HG02759 (cell line): ENCODE data around the gene CORO6.

Experiments
- ATAC-seq: cut with Tn5 transposase; IDR thresholded peaks from one replicate; pipeline ENCODE4 v1.9.1; 2021; ENCODE audit warnings: mild to moderate bottlenecking, moderate library complexity; ENCODE audit not compliant: unreplicated experiment

Gene CORO6

GRCh38 chr17:29578626-29579485 is 43.9 kb downstream of the CORO6 start:
- ATAC-seq: no peak

- ATAC-seq: no peak
Measured at GRCh38 chr17:29577385-29578211, 45.1 kb downstream of the CORO6 start.

GRCh38 chr17:29577001-29577370 is 45.7 kb downstream of the CORO6 start:
- ATAC-seq: no peak

GRCh38 chr17:29576214-29577000 is 46.3 kb downstream of the CORO6 start:
- ATAC-seq: no peak

- no peak for ATAC-seq
Measured at GRCh38 chr17:29575511-29576213, 47.0 kb downstream of the CORO6 start.

- no peak for ATAC-seq
Measured at GRCh38 chr17:29574732-29575510, 47.8 kb downstream of the CORO6 start.

GRCh38 chr17:29573871-29574731 is 48.6 kb downstream of the CORO6 start:
- ATAC-seq: no peak

GRCh38 chr17:29573558-29573869 is 49.2 kb downstream of the CORO6 start:
- ATAC-seq: no peak

- ATAC-seq: no peak
Measured at GRCh38 chr17:29572691-29573557, 49.8 kb downstream of the CORO6 start.

GRCh38 chr17:29571883-29572681 is 50.6 kb downstream of the CORO6 start:
- ATAC-seq: no peak

GRCh38 chr17:29571486-29571882 is 51.2 kb downstream of the CORO6 start:
- no peak for ATAC-seq

- ATAC-seq: no peak
Measured at GRCh38 chr17:29570521-29570920, 52.2 kb downstream of the CORO6 start.

GRCh38 chr17:29569245-29569950 is 53.3 kb downstream of the CORO6 start:
- no peak for ATAC-seq

GRCh38 chr17:29568331-29569244 is 54.1 kb downstream of the CORO6 start, which contains the start of gene TP53I13:
Gene TP53I13, plus strand, starts transcription at chr17:29568701. Its CDS starts 58 bp downstream, at chr17:29568759.
- peak; percentile 53 for ATAC-seq

- peak; percentile 46 for ATAC-seq
Measured at GRCh38 chr17:29567554-29568330, 55.0 kb downstream of the CORO6 start.
